NK-92 (cell line): Measurements from ENCODE around the gene TAS2R3.
"Not testable (repeated sequence)": the region's sequence is repeated elsewhere in the genome, so short reads cannot be mapped to it uniquely, and the experiment has no call there.

Experiments used
- DNase-seq: peaks from one replicate; lab custom pipeline; 2025; ENCODE audit not compliant: unreplicated experiment; lab: John Stamatoyannopoulos, UW

TAS2R3 gene

GRCh38 chr7:141763797-141764196 is at the start of gene TAS2R3:
Gene TAS2R3, plus strand, starts transcription at chr7:141764097. Its CDS starts 62 bp downstream, at chr7:141764159.
- no peak for DNase-seq

GRCh38 chr7:141714571-141714970 is 49.3 kb upstream of the TAS2R3 start:
- DNase-seq: no peak

GRCh38 chr7:141715018-141715417 is 48.9 kb upstream of the TAS2R3 start:
- no peak for DNase-seq

GRCh38 chr7:141715794-141716689 is 47.9 kb upstream of the TAS2R3 start:
- no peak for DNase-seq

- DNase-seq: no peak
Observed at GRCh38 chr7:141717450-141717849, 46.4 kb upstream of the TAS2R3 start.

GRCh38 chr7:141722529-141722928 is 41.4 kb upstream of the TAS2R3 start:
- no peak for DNase-seq

GRCh38 chr7:141729020-141729419 is 34.9 kb upstream of the TAS2R3 start:
- DNase-seq: no peak

GRCh38 chr7:141731476-141732149 is 32.3 kb upstream of the TAS2R3 start:
- no peak for DNase-seq

GRCh38 chr7:141737118-141737835 is 26.6 kb upstream of the TAS2R3 start:
- DNase-seq: no peak

- peak; percentile 68 for DNase-seq
Observed at GRCh38 chr7:141737836-141738591, 25.9 kb upstream of the TAS2R3 start, which contains the start of gene SSBP1. Gene SSBP1, plus strand, starts transcription at chr7:141738358. Its CDS starts 809 bp downstream, at chr7:141739167.

- no peak for DNase-seq
Observed at GRCh38 chr7:141738592-141739013, 25.3 kb upstream of the TAS2R3 start.

- DNase-seq: no peak
Observed at GRCh38 chr7:141739250-141739649, 24.6 kb upstream of the TAS2R3 start.

- no peak for DNase-seq
Observed at GRCh38 chr7:141742229-141742628, 21.7 kb upstream of the TAS2R3 start.

- DNase-seq: no peak
Observed at GRCh38 chr7:141744131-141744530, 19.8 kb upstream of the TAS2R3 start.

GRCh38 chr7:141748396-141748795 is 15.5 kb upstream of the TAS2R3 start:
- no peak for DNase-seq

- DNase-seq: not testable (repeated sequence)
Observed at GRCh38 chr7:141751904-141752303, 12.0 kb upstream of the TAS2R3 start.

GRCh38 chr7:141752634-141753033 is 11.3 kb upstream of the TAS2R3 start:
- DNase-seq: no peak

- DNase-seq: no peak
Observed at GRCh38 chr7:141754939-141755338, 9.0 kb upstream of the TAS2R3 start.

- not testable (repeated sequence) for DNase-seq
Observed at GRCh38 chr7:141770083-141770583, 6.2 kb downstream of the TAS2R3 start.

- no peak for DNase-seq
Observed at GRCh38 chr7:141776374-141776773, 12.5 kb downstream of the TAS2R3 start, which contains the start of gene TAS2R4. Gene TAS2R4, plus strand, starts transcription at chr7:141776674. Its CDS starts 1,815 bp downstream, at chr7:141778489.
